NCI-H1694 (cell line): ENCODE data around the gene PLRG1.
"Not testable (repeated sequence)": the region's sequence is repeated elsewhere in the genome, so short reads cannot be mapped to it uniquely, and the experiment has no call there.

Source experiments
- DNase-seq: peaks from one replicate; lab custom pipeline; 2025; lab: John Stamatoyannopoulos, UW

The PLRG1 gene

DNA sequence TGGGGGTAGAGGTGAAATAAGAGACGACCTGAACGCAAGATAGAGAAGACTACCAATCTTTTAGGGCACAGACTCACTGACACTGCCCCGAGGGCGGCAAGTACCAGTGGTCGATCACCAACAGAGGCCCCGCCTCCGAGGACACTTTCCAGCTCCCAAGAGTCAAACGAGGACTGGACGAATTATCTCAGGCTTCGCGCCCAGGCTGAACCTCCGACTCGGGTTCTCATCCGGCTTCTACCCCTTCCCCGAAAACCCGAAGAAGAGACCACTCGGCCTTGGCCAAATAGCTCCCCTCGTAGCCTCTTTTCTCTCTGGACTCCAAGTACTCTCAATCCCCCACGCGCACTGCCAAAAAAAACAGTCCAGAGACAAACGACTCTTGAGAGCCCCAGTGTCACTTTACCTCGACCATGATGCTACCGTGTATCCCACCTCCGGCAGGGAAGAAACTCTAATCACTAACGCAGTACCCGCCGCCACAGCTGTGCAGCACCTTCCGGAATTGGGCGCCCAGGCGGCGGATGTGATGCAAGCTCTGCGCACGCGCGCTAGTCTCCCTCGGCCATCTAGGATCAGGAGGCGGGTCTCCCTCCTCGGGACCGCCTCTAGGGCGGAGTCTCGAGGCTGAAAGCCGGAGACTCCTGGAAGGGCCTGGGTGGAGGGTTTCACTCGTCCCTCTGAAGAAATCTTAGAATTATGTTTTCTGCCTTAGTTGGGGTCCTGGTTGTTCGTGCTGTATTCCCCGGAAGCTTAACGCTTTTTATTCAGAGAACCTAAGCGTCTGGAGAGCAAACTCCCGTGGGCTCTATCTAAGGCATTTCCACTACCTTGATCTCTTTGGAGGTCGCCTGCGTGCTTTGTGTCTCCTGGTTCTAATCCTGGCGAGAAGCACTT, at the start of gene PLRG1:
Gene PLRG1 (minus strand): TSS at position 507 of the 897 bp plus-strand sequence. CDS start 92 bp downstream, at position 415.
- peak; percentile 92 for DNase-seq

DNA sequence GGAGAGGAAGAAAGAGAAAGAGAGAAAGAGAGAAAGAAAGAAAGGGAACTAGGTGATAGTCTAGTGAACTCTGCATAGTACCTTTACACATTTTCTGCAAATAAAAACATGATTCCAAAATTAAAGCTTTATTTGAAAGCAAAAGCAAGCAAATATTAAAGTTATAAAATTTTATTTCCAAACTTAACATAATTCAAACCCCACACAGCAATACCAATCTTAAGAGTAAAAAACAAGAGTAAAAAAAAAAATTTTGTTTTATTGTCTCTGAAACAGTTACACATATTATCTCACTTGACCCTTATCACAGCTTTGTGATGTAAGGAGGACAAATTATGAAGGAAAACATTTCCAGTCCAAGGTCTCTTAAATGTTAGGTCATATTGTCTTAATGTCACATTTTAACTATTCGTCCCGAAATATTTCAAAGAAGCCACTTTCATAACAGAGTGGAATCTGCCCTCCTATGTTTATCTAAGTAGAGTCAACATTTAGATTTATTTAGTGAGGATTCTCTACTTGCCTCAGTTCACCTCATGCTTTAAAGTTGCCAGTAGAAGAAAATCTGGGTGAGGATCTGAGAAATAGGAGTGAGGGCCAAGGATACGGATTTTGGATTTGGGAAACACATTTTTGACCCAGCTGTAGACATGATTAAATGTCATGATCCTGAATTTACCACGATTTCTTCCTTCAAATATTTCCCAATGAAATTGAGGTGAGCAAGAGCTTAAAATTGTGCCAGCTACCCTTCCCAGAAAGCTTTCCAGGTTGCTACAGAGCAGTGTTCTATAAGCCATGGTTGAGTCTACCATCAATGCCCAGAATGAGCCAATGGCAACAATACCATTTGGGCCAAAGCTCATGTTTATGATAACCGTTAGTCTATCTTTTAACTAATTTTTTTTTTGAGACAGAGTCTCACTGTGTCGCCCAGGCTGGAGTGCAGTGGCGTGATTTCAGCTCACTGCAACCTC, 47.9 kb upstream of the PLRG1 start:
- no peak for DNase-seq

DNA sequence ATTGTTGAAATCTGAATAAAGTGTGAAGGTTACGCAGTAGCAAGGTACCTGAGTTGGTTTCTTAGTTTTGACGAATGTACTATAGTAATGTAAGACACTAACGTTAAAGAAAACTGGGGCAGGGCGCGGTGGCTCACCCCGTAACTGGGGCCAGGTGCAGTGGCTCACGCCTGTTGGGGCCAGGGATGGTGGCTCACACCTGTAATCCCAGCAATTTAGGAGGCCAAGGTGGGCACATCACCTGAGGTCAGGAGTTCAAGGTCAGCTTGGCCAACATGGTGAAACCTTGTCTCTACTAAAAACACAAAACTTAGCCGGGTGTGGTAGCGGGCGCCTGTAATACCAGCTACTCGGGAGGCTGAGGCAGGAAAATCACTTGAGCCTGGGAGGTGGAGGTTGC, 47.1 kb upstream of the PLRG1 start:
- DNase-seq: not testable (repeated sequence)

DNA sequence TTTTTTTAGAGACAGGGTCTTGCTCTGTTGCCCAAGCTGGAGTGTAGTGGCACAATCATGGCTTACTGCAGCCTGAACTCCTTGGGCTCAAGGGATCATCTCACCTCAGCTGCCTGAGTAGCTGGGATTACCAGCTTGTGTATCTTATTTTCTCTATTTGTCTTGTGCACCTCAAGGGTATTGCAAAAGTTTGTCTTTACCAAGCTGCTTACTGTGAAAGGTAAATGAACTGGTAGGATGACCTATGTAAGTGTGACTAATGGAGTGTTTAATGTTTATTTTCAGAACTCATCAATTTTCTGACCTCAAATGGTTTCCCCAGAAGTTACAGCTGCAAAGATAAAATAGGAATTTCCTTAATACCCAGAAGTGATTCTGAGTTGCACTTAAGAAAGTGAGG, 45.6 kb upstream of the PLRG1 start:
- DNase-seq: no peak

DNA sequence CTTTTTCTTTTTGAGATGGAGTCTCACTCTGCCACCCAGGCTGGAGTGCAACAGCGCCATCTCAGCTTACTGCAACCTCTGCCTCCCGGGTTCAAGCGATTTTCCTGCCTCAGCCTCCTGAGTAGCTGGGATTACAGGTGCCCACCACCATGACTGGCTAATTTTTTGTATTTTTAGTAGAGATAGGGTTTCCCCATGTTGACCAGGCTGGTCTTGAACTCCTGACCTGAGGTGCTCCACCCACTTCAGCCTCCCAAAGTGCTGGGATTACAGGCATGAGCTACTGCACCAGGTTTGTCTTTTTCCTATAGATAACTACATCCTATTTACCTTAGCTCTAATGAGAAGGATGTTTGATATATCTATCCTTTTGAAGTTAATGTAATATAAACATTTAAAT, 44.1 kb upstream of the PLRG1 start:
- not testable (repeated sequence) for DNase-seq

DNA sequence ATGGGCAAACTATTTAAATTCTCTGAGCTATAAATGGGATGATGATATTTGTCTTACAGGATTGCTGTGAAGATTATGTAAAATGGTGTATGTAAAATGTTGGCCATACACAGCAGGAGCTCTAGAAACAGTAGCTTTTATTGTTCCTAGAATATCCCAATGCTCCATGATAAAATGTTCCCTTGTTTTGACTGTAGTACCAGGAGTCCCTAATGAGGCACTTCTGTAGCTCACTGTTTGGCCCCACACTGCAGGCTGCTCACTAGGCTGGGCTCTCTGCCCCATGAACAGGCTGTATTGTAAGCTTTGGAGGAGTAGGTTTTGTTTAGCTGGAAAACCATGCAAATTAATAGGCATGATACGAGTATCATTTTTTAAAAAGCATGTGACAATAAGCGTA, 43.7 kb upstream of the PLRG1 start:
- DNase-seq: no peak

DNA sequence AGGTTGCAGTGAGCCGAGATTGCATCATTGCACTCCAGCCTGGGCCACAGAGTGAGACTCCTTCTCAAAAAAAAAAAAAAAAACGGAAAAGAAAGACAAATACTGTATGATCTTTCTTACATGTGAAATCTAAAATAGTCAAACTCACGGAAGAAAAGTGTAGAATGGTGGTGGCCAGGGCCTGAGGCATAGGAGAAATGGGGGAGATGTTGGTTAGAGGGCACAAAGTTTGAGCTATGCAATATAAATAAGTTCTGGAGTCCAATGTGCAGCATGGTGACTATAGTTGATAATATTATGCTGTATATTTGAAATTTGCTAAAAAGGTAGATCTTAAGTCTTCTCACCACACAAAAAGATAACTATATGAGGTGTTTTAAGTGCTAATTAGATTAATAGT, 41.7 kb upstream of the PLRG1 start:
- DNase-seq: no peak

DNA sequence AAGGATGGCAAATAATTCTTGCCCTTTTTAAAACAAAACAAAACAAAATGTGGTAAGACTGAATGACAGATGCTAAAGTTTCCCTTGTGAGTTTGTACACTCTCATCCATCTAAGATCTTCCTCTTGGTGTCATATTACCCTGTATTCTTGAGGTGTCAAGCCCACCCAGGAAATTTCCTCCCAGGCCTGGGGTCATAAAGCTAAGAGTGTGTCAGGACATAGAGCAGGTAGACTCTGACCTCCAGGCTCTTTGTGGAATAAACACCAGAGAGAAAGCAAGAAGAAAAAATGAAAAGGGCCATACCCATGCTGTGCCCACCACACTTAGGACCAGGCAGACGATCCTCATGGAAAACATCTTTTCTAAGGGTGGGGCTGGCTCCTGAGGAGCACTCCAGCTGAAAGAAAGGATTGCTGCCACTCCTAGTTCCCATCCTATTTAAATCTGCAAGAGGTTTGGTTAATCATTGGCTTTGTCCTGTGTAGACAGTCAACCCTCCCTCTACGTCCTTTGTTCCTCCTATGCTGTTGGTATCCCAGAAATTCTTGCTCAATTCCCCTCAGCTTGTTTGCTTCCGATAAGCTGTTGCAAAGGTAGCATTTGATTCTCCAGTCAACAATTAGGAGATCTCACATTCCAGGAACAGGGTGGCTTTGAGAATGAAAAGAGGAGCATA, 40.3 kb upstream of the PLRG1 start, which contains the start of gene FGA:
Gene FGA (minus strand): TSS at position 414 of the 678 bp plus-strand sequence. CDS start 55 bp downstream, at position 359.
- no peak for DNase-seq

DNA sequence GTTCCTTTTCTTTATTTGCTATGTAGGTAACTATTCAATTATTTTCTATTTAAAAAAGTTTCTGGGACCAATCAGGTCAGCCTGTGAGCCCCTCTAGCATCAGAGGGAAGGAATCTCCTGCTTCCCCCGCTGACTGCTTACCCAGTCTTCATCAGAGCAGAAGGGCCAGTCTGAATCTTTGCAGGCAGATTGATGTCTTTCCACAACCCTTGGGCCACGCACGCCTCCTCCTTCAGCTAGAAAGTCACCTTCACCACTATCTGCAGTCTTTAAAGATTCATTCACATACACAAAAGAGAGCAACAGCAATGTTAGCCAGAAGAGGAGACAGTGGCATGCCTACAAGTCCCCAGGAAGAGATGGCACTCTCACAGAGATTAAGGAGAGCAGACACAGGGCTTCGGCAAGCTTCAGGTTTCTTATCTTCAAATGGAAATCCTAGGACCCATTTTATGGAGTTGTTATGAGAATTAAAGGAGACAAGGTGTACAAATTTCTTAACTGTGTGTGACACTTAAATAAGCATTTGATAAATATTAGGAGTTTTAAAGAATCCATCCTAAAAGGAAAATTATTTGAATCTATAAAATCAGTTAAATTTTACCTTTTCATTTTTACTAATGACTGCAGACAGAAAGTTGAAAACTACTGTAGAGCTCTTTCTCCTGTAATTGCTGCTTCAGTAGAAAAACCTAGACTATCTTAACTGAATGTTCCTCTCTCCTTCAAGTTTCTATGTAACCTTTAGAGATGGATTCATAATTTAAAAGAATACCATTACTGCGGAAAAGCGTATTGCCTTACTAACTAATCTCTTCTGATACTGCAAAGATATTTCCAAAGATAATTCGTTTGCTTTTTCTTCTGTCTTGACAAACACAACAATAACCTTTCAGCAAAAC, 39.3 kb upstream of the PLRG1 start:
- no peak for DNase-seq

DNA sequence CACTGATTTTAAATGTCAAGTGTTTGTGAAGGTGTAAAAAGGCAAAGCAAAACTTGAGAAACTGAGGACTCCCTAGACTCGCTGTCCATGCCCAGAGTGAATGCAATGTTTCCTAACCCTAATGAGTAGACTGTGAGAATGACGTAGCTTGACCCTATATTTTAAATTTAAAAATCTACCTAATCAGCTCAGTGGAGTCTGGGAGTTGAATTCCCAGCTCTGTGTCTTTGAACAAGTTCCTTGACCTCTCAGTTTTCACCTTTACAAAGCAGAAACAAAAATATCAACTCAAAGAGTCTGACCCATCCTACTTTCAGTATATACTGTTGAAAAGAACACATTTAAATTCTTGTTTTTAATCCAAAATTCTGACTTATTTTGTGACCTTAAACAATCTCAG, 38.0 kb upstream of the PLRG1 start:
- DNase-seq: no peak

DNA sequence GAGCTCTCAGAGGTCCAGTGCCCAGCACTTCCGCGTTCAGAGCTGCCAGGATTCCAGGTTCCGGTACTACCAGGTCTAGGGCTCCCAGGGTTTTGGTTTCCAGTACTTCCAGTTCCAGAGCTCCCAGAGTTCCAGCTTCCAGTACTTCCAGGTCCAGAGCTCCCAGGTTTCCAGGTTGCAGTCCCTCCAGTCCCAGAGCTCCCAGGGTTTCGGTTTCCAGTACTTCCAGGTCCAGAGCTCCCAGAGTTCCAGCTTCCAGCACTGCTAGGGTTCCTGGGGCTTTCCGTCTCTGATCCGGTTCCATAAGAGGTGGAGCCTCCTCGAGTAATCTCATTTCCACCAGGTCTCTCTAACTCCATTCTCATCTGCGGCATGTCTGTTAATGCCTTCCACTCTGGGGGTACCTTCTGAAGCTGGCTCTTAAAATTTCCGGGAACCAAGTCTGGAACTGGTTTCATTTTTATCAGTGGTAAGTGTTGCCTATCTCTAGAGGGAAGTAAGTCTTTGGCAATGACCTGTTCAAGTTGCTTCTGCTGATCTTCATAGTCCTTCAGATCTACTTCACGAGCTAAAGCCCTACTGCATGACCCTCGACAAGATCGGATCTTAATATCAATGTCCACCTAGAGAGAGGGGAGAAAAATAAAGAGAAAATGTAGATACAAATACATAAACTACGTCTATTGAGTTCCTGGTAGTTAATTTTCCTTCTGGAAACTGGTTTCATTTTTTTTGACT, 36.3 kb upstream of the PLRG1 start:
- DNase-seq: no peak

DNA sequence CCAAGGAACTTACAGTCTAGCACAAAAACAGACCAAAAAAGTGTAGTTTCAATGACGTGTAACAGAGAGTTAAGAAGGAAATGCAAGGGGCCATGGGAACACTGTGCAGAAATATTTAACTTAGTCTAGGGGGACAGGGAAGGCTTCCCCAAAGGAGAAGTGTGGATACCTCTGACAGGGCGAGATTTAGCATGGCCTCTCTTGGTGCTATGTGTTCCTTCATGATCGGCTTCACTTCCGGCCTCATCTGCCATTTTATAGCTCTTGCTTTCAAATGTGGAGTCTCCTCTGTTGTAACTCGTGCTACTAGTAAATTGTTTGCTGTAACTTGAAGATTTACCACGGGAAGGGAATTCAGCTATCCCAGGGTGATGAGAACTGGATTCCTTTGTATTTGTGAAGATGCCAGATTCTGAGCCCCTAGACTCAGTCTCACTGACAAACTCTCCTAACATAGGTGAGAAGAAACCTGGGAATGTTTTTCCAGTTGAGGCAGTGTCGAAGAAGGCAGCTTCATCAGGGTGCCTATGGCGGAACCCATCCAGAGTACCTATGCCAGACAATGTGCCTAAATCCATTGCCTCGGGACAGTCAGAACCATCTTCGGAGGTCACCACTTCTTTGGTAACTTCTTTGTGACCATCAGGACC, 35.3 kb upstream of the PLRG1 start:
- DNase-seq: no peak

DNA sequence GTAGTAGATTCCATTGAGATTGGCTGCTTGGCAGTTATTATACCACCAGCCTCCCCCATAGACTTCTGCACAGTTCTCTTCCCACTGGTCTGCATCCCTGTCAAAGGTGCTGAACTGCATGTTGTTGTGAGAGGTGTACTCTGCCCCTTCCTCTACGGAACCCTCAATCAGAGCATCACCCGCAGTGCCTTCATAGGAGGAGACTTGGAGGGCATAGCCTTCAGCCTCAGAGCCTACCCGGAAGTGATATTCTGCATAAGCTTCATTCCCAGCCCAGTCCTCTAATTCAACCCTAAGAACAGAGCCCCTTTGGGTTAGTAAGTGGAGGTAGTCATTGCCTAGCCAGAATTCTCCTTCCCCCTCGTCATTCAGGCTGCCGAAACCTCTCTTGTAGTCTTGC, 34.1 kb upstream of the PLRG1 start:
- no peak for DNase-seq

DNA sequence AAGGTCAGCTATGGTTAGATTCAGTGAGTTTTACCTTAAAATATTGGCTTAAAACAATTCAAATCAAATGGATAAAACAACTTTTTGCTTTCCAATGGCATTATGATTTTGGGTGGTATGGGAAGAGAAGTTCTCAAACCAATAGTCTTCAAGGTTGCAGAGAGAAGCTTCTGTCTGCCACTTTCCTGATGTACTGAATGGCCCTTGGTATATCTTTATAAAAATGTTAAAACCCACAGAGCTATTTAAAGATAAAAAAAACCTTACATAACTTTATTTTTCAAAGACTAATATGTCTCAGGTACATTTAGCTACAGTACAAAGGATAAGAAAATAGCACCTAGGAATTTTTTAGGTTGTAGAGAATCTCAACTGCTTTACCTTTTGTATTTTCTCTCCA, 33.5 kb upstream of the PLRG1 start:
- no peak for DNase-seq

DNA sequence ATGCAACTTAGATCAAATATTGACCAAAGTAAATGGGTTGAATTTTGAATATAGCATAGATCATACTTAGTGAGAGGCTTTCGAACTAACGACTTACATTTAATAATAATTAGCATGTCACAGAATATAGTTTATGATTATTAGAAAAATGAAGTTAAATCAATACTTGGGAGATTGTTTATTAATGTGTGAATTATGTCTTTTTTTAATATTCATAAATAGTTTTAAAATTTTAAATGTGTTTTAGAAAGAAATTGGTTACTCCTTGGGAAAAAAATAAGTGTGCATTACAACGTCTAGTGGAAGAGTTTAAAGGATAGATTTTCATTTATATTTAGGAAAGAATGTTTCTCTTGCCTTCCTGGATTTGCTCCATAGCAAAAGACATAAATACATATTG, 33.0 kb upstream of the PLRG1 start:
- no peak for DNase-seq

DNA sequence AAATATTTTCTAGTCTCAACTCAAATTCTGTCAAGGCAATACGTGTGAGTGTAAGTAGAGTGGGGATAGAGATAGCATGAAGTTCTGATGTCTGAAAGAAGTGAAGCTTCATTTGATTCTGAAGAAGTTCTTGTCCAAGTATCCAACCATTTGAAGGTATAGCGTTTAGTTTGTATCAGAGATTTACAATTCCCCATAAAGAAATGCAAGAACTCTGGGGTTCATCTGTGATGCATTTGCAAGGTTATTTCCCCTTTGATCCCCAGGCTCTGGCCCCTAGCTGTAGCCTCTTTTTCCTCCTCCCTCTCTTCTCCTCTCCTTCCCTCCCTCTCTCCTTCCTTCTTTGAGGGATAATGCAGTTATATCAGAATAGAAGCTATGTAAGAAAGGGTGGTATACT, 32.5 kb upstream of the PLRG1 start:
- DNase-seq: no peak

DNA sequence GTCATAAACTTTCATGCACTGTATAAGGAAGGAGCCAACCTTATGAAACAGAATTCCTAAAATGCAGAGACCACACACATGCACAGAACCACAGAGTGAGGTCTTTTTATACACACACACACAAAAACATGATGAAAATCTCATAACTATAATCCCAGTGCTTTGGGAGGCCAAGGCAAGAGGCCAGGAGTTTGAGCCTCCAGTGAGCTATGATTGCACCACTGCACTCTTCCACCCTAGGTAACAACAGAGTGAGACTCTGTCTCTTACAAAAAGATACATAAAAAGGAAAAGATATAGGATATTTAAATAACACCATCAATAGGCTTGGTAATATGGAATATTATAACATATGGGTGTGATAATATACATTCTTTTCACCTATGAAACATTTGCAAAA, 29.7 kb upstream of the PLRG1 start:
- DNase-seq: no peak

DNA sequence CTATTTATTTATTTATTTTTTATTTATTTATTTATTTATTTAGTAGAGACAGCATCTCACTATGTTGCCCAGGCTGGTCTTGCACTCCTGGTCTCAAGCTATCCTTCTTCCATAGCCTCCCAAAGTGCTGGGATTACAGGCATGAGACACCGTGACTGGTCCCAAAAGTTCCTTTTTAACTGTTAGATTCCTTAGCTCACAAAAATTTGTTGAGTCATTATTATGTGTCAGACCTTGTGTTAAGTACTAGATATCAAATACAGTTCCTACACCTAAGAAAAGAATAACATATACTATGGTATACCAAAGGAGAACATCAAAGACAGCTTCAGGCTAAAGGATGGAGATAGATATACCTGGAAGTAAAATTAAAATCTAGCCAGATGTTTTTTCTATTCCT, 28.7 kb upstream of the PLRG1 start:
- DNase-seq: no peak

DNA sequence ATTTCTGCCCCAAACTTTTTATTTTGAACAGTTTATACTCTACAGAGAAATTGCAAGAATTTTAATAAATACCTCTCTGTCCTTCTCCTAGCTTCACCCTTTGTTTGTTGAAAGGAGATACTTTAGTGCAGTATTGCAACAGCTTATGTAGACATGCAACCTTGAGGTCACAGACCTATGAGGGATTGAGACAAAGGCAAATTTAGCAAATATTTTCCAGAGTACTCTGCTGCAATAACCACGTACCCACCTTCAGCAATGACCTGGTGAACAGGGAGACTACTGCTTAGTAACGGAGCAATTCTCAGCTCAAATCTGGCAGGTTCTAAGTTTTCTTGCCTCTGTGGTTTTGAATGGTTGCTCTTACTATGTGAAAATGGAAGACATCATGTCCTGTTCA, 27.1 kb upstream of the PLRG1 start:
- DNase-seq: no peak

DNA sequence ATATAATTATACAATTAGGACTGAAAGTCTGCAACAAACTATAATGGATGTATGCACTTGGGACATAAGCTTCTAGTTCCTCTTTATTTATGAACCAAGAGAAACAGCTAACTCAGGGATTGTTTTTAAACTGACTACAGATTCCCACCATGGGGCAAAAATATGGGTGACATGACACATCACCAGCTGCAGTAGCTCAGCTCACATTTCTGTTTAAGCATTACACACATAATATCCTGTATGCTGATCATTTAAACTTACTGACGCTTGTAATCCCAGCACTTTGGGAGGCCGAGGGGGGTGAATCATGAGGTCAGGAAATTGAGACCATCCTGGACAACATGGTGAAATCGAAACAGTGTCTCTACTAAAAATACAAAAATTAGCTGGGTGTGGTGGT, 24.1 kb upstream of the PLRG1 start:
- DNase-seq: no peak
